DOHH2 (cell line): ENCODE data around the gene DNAAF5.

Source experiments
- H3F3A ChIP-seq: fragments of 200-600 bp; sonication (generic), shearing (Covaris generic); 2 replicates; pipeline ENCODE4 v1.6.0; 2016; ENCODE audit warnings: antibody characterized with exemption, mild to moderate bottlenecking; ENCODE audit not compliant: control insufficient read depth, insufficient read depth
- H3K27ac ChIP-seq: fragments of 200-600 bp; sonication (generic); 2 replicates; pipeline ENCODE4 v1.5.1; 2014; ENCODE audit warnings: low read depth, mild to moderate bottlenecking, low read length, moderate library complexity
- H3K27me3 ChIP-seq: fragments of 200-600 bp; sonication (generic); 2 replicates; pipeline ENCODE4 v1.6.1; 2014; ENCODE audit warnings: mild to moderate bottlenecking, low read length, mixed read lengths; ENCODE audit not compliant: control insufficient read depth
- H3K36me3 ChIP-seq: fragments of 200-600 bp; sonication (generic); 2 replicates; pipeline ENCODE4 v1.6.1; 2014; ENCODE audit warnings: mild to moderate bottlenecking, low read length, moderate library complexity, mixed read lengths; ENCODE audit not compliant: control insufficient read depth
- H3K4me1 ChIP-seq: fragments of 200-600 bp; sonication (generic); 2 replicates; pipeline ENCODE4 v1.6.1; 2014; ENCODE audit warnings: mild to moderate bottlenecking, low read length, mixed read lengths; ENCODE audit not compliant: control insufficient read depth
- H3K4me2 ChIP-seq: fragments of 200-600 bp; sonication (generic); 2 replicates; pipeline ENCODE4 v1.6.0; 2014; ENCODE audit warnings: mild to moderate bottlenecking, low read length, moderate library complexity
- H3K4me3 ChIP-seq: fragments of 200-600 bp; sonication (generic); 2 replicates; pipeline ENCODE4 v1.5.1; 2014; ENCODE audit warnings: mild to moderate bottlenecking, low read length, mixed read lengths
- H3K79me2 ChIP-seq: fragments of 200-600 bp; sonication (generic); 2 replicates; pipeline ENCODE4 v1.6.1; 2014; ENCODE audit warnings: mild to moderate bottlenecking, low read length, mixed read lengths; ENCODE audit not compliant: control insufficient read depth
- H3K9me2 ChIP-seq: fragments of 200-600 bp; sonication (generic); replicated peaks from 2 replicates; pipeline ENCODE4 v1.6.1; 2014; ENCODE audit warnings: mild to moderate bottlenecking, low read length, mixed read lengths; ENCODE audit not compliant: control insufficient read depth
- H3K9me3 ChIP-seq: fragments of 200-600 bp; sonication (generic); 2 replicates; pipeline ENCODE4 v1.6.1; 2014; ENCODE audit warnings: antibody characterized with exemption, low read length, mixed read lengths; ENCODE audit not compliant: control insufficient read depth, insufficient read depth
- H4K20me1 ChIP-seq: fragments of 200-600 bp; sonication (generic); 2 replicates; pipeline ENCODE4 v1.6.0; 2014; ENCODE audit warnings: low read depth, mild to moderate bottlenecking, antibody characterized with exemption, low read length, moderate library complexity; ENCODE audit not compliant: control insufficient read depth, insufficient read depth
- CTCF ChIP-seq: fragments of 200-600 bp; sonication (generic); IDR thresholded peaks from one replicate; pipeline ENCODE4 v1.5.1; 2014; ENCODE audit warnings: antibody characterized with exemption, mild to moderate bottlenecking, low read depth, low read length; ENCODE audit not compliant: poor library complexity, severe bottlenecking
- EZH2phosphoT487 ChIP-seq: fragments of 200-600 bp; sonication (generic); IDR thresholded peaks from 2 replicates; pipeline ENCODE4 v1.6.1; 2017; ENCODE audit warnings: borderline replicate concordance, mild to moderate bottlenecking, antibody characterized with exemption, low read length, moderate library complexity, mixed read lengths

Gene DNAAF5

GRCh38 chr7:724298-724697 lies 2.2 kb upstream of the DNAAF5 start:
- Histone ChIP-seq H3K4me2 (no peak overlapping the region), H3K79me2 (peaks cover 85% of the 10 kb centered on the region), H3K4me1 (peaks cover 24% of the 10 kb centered on the region), H3K9me2 (no peaks in the 10 kb centered on the region), H3K9me3 (peaks cover 23% of the 10 kb centered on the region; the same call in 1 of the 2 replicates), H3K4me3 (no peak overlapping the region), H3F3A (no peaks in the 10 kb centered on the region), H3K36me3 (peaks cover 61% of the 10 kb centered on the region), H3K27ac (no peak overlapping the region), H3K27me3 (no peaks in the 10 kb centered on the region), H4K20me1 (no peaks in the 10 kb centered on the region)
- no peak for TF ChIP-seq EZH2phosphoT487
- TF ChIP-seq CTCF, result no peak

- no peaks in the 10 kb centered on the region for H3K27me3 ChIP-seq
- H4K20me1 ChIP-seq, result no peaks in the 10 kb centered on the region
- peaks cover 70% of the 10 kb centered on the region for H3K36me3 ChIP-seq
- H3K27ac ChIP-seq, result peak overlapping the region; percentile 21; the same call in 1 of the 2 replicates
- peaks cover 23% of the 10 kb centered on the region; the same call in 1 of the 2 replicates for H3K9me3 ChIP-seq
- H3K9me2 ChIP-seq, result no peaks in the 10 kb centered on the region
- H3F3A ChIP-seq, result no peaks in the 10 kb centered on the region
- H3K4me2 ChIP-seq, result peak overlapping the region; percentile 73
- H3K79me2 ChIP-seq, result peaks cover 88% of the 10 kb centered on the region
- H3K4me3 ChIP-seq, result peak overlapping the region; percentile 75
- H3K4me1 ChIP-seq, result peaks cover 24% of the 10 kb centered on the region
- TF ChIP-seq EZH2phosphoT487 (no peak), CTCF (no peak)
Measured at GRCh38 chr7:725223-726005, 1.1 kb upstream of the DNAAF5 start.

- peaks cover 24% of the 10 kb centered on the region for H3K4me1 ChIP-seq
- peak overlapping the region; percentile 73 for H3K4me2 ChIP-seq
- H4K20me1 ChIP-seq, result no peaks in the 10 kb centered on the region
- no peaks in the 10 kb centered on the region for H3K9me2 ChIP-seq
- no peaks in the 10 kb centered on the region for H3F3A ChIP-seq
- H3K79me2 ChIP-seq, result peaks cover 94% of the 10 kb centered on the region
- H3K27ac ChIP-seq, result peak overlapping the region; percentile 38
- H3K4me3 ChIP-seq, result peak overlapping the region; percentile 75
- peaks cover 23% of the 10 kb centered on the region; the same call in 1 of the 2 replicates for H3K9me3 ChIP-seq
- no peaks in the 10 kb centered on the region for H3K27me3 ChIP-seq
- TF ChIP-seq EZH2phosphoT487 (no peak), CTCF (no peak)
- H3K36me3 ChIP-seq, result peaks cover 80% of the 10 kb centered on the region
Measured at GRCh38 chr7:726854-727103, 280 bp downstream of the DNAAF5 start.
